ENCODE results near the gene FAM184A. TPM values are rescaled to one million over a fixed set of nuclear protein-coding genes. Genes with fewer than 3 reads are reported as not detected.

Gene FAM184A
- total and polyA plus RNA-seq, 2 of the 8 experiments (the other 6 are each of a cell fraction or from before 2014, with no cell fraction given) = 6.3 to 11.3 TPM

DNA sequence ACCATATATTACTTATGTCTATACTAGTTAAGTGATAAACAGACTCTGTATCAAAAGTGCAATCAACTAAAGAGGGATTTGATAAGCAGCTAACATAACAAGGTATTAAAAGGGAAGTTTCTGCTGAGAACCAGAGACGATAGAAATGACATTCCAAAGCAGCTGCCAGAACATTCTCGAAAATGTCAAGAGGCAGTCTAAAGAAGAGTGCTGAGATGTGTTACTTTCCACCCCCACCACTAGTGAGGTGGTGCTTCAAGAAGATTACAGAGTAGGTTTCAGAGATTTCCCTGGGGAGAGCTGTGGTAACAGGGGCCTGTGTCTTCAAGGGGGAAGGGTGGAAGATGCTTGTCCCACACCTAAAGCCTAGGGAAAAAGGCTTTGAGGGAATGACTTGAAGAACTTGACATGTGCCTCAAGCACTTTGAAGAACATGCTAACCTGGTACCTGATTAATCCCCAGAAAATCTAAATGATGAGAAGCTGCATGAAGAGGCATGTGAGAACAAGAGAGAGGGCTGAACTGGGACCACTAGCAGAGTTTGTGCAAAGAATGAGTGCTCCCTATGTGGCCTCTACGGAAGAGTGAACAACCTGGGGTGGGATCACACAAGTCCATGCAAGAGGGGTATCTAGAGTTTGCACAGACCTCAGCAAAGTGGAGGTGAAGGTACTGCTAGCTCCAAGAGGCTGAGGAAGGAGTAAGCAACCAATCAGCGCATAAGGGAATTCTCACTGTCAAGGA is 5.0 kb downstream of the FAM184A start:
- Histone ChIP-seq H3K4me3 (ENCODE audit: extremely low read depth in 1 of 4, insufficient read depth in 2 of 4, low read depth in 3 of 4, low read length in 4 of 4) (no peak overlapping the region), H3K18ac (ENCODE audit: extremely low read depth, low read length) (no peak overlapping the region), H3K79me2 (ENCODE audit: control insufficient read depth in 1 of 2, insufficient read depth in 2 of 2, low read length in 2 of 2) (0 out of 4 replicates have a peak, but pooled peaks cover 0 to 5% of the 10 kb centered on the region in 2 experiments), H3K9me3 (ENCODE audit: insufficient read depth in 2 of 2, low read depth in 1 of 2, low read length in 1 of 2) (no peaks in the 10 kb centered on the region), H3K79me1 (ENCODE audit: low read depth, low read length) (no peaks in the 10 kb centered on the region), H3K4me2 (ENCODE audit: insufficient read depth in 1 of 2, low read depth in 2 of 2, low read length in 2 of 2) (no peak overlapping the region), H4K5ac (ENCODE audit: insufficient read length, low read depth, low read length) (no peak overlapping the region), H4K20me1 (replicated peaks in 1 of 2; ENCODE audit: control insufficient read depth in 1 of 2, insufficient read depth in 2 of 2, low read length in 2 of 2) (no peaks in the 10 kb centered on the region), H3K27ac (ENCODE audit: low read depth, low read length) (no peak overlapping the region), H2AK5ac (ENCODE audit: low read depth, low read length) (no peak overlapping the region), H2BK12ac (ENCODE audit: low read depth, low read length) (no peak overlapping the region), H3K56ac (replicated peaks; ENCODE audit: insufficient read length, low read depth, low read length) (no peak overlapping the region), H3K4ac (replicated peaks; ENCODE audit: insufficient read length, low read depth, low read length) (no peak overlapping the region), H3K36me3 (ENCODE audit: control insufficient read depth in 2 of 4, insufficient read depth in 4 of 4, low read length in 3 of 4) (no peaks in the 10 kb centered on the region), H3K27me3 (replicated peaks in 1 of 4; ENCODE audit: control insufficient read depth in 3 of 4, extremely low read depth in 1 of 4, insufficient read depth in 3 of 4, low read length in 3 of 4) (0 out of 7 replicates have a peak, but pooled peaks cover 0 to 4% (median 2%) of the 10 kb centered on the region in 4 experiments), H3K9ac (replicated peaks in 1 of 4; ENCODE audit: extremely low read depth in 1 of 4, low read depth in 3 of 4, low read length in 3 of 4) (no peak overlapping the region), H2BK20ac (ENCODE audit: low read length) (no peak overlapping the region), H3K4me1 (replicated peaks in 1 of 4; ENCODE audit: control insufficient read depth in 3 of 4, insufficient read depth in 4 of 4, low read length in 3 of 4) (no peaks in the 10 kb centered on the region; a peak in 1 of 7 replicates), H4K8ac (ENCODE audit: extremely low read depth, insufficient read depth, low read length) (no peak overlapping the region), H3K23me2 (ENCODE audit: low read depth, low read length) (peaks cover 2% of the 10 kb centered on the region; the same call in 1 of the 2 replicates), H3K14ac (ENCODE audit: insufficient read length) (no peak overlapping the region), H3K23ac (ENCODE audit: insufficient read length) (no peak overlapping the region), H2AFZ (ENCODE audit: low read length) (no peak overlapping the region), H2BK120ac (replicated peaks; ENCODE audit: low read depth, low read length) (no peak overlapping the region), H2BK5ac (ENCODE audit: low read depth, low read length) (no peak overlapping the region), H4K91ac (replicated peaks; ENCODE audit: insufficient read length, low read length) (no peak overlapping the region), H2BK15ac (ENCODE audit: low read length) (no peak overlapping the region)
- DNase-seq (ENCODE audit: low read depth in 1 of 2, low spot score in 2 of 2) (no peak), FAIRE-seq (no peak)
- TF ChIP-seq CREB1 (IDR thresholded peaks at IDR 0.05) (no peak), SRF (IDR thresholded peaks at IDR 0.05; ENCODE audit: low read depth, low read length) (no peak), NANOG (IDR thresholded peaks at IDR 0.05; ENCODE audit: insufficient read depth, low read depth, low read length, poor library complexity, severe bottlenecking) (no peak), JUND (IDR thresholded peaks at IDR 0.05; ENCODE audit: low read length) (no peak), RBBP5 (IDR thresholded peaks at IDR 0.05; ENCODE audit: borderline replicate concordance, low read depth, low read length) (no peak)
- CTCF ChIA-PET (ENCODE audit: partially characterized antibody) = interaction anchor here (0.7 to 2.2 kb wide), 6 partner anchors 9 to 105 kb away, joined by 3 to 10 read pairs (median 5); no protein-coding TSS in a partner anchor
- WGBS, 2 experiments (ENCODE audit: extremely low coverage in 1 of 2, insufficient coverage in 1 of 2, insufficient read length in 1 of 2, insufficient replicate concordance in 2 of 2, low coverage in 1 of 2, low lambda C conversion rate in 2 of 2, missing lambda C conversion rate in 1 of 2) = 86% methylated on average over 4 of the region's 4 CpGs; no CpG with 5 or more reads in 1 of the 2 experiments
- POLR2A ChIA-PET (ENCODE audit: partially characterized antibody) = interaction anchor here (0.9 to 1.9 kb wide), 3 partner anchors 9 to 30 kb away, joined by 3 to 4 read pairs (median 4); no protein-coding TSS in a partner anchor
